HG03460 (cell line): ENCODE measurements around the gene UTS2R.
"Not testable (repeated sequence)": the region's sequence is repeated elsewhere in the genome, so short reads cannot be mapped to it uniquely, and the experiment has no call there.

Experiments
- ATAC-seq: cut with Tn5 transposase; IDR thresholded peaks from one replicate; pipeline ENCODE4 v1.9.1; 2021; ENCODE audit not compliant: unreplicated experiment

Gene UTS2R

GRCh38 chr17:82374626-82375331, 3.2 kb downstream of the UTS2R start:
- ATAC-seq = no peak

- no peak for ATAC-seq
Observed at GRCh38 chr17:82375359-82376041, 3.9 kb downstream of the UTS2R start.

- ATAC-seq = no peak
Observed at GRCh38 chr17:82376042-82376730, 4.6 kb downstream of the UTS2R start.

GRCh38 chr17:82377294-82377693, 5.7 kb downstream of the UTS2R start:
- ATAC-seq = not testable (repeated sequence)

- ATAC-seq = no peak
Observed at GRCh38 chr17:82377924-82378740, 6.6 kb downstream of the UTS2R start.

DNA sequence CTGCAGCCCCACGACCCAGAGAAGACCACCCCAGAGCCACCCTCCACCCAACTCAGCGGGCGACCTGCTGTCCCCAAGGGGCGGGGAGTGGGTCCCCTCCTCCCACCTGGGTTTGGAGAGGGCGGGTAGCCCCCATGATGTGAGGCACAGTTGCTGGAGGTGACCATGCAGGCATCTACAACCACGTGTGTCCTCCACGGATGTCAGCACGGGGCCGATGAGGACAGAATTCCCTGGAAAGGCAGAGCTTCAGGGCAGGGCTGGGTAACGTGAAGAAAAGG, 7.1 kb downstream of the UTS2R start:
- no peak for ATAC-seq

GRCh38 chr17:82380860-82381702, 9.5 kb downstream of the UTS2R start:
- no peak for ATAC-seq

DNA sequence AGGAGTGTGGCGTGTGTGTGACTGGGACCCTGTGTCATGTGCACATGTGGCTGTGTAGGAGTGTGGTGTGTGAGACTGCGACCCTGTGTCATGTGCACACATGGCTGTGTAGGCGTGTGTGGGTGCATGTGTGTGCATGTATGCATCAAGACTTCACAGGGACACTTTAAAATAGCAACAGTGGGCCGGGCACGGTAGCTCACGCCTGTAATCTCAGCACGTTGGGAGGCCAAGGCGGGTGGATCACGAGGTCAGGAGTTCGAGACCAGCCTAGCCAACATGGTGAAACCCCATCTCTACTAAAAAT, 10.1 kb downstream of the UTS2R start:
- not testable (repeated sequence) for ATAC-seq

- ATAC-seq = not testable (repeated sequence)
Observed at GRCh38 chr17:82382220-82382932, 10.8 kb downstream of the UTS2R start.

DNA sequence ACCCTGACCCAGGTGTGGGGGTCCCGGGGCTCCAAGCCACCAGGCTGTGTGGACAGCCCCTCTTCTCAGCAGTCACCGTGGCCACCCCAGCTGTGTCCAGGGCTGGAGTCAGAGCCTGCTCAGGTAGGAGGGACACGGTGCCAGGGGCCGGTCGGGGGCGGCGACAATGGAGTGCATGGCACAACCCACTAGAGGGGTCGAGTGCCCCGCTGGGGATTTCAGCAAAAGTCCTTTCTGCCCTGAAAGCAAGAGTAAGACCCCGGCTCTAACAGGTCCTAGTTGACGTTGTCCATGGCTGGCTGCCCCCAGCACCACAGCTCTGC, 11.3 kb downstream of the UTS2R start:
- ATAC-seq = no peak

GRCh38 chr17:82383411-82383810, 11.8 kb downstream of the UTS2R start:
- ATAC-seq = no peak

GRCh38 chr17:82384051-82384729, 12.6 kb downstream of the UTS2R start:
- no peak for ATAC-seq

DNA sequence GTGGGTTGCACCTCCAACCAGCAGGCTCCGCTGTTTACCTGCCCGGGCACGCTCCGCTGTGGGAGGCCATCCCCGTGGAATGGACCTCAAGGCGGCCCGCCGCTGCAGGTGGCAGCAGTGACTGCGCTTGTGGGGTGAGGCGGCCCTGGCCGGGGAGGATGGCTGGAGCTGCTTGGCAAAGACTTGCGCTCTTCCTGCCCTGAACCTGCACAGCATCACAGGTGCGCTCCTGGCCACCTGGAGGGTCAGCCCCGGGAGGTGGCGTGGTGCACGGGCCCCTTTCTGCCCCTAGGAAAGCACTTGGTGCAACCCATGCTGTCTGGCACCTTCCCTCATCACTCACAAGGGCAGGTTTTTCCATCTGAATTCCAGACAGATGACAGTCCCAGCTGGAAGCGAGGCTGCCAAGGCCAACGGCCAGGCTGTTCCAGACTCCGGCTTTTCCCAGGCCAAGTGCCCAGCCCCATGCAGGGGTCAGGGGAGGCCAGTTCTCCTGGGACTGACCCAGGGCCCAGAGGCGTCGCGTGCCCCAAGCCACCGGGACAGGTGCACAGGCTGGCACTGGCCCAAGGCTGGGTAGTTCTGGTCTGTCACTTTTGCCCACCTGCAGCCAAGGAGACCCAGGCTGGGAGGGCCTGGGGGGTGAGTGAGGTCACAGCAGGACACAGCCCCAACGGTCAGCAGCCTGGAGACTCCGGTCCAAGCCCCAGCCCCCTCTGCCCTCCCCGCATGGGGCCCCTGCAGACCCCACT, 13.3 kb downstream of the UTS2R start:
- ATAC-seq = no peak

- ATAC-seq = no peak
Observed at GRCh38 chr17:82385559-82386254, 14.1 kb downstream of the UTS2R start.

GRCh38 chr17:82386255-82386831, 14.8 kb downstream of the UTS2R start:
- ATAC-seq = no peak

DNA sequence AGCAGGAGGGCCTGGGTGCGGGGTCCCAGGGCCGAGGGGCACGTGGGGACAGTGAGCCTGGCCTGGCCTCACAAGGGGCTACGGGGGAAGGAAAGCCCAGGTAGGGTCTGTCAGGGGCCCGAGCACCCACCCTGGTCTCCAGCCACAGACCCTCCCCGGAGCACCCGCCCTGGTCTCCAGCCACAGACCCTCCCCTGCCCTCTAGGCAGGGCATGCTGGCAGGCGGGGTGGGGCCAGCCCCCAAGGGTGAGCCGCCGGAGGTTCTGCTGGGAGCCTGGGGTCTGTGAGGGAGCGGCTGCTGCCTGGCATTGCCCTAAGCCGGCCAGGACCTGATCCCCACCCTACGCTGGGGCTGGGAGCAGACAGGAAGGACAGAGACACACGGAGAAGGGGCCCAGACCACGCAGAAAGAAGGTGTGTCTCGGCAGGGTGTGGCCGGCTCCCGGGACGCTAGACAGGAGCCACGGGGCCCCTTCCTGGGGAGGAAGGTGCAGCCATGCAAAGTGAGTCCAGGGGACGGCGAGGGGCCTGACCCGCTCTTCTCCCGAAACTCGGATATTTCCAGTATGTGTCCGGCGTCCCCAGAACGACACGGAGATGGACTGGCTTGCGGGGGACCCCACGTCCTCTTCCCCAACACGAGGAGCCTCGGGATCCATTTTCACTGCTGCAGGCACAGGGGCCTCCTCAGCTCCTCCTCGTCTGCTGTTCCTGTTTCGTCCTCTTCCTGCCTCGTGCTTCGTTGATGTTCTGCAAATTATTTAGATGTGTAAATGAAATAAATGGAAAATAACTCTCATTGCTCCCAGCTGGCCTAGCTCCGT, 15.5 kb downstream of the UTS2R start:
- no peak for ATAC-seq

DNA sequence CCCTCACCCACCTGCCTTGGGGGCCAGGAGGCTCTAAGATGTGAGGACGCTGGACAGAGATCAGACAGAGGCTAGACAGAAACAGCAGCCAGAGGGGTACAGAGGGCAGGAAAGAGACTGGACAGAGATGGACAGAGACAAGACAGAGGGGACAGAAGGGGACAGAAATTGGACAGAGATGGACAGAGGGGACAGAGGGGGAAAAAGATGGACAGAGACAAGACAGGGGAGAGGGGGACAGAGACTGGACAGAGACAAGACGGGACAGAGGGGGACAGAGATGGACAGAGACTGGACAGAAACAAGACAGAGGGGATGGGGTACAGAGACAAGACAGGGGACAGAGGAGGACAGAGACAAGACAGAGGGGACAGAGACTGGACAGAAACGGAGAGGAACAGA, 16.1 kb downstream of the UTS2R start:
- no peak for ATAC-seq
